ENCODE results near the gene TNK2. TPM values are rescaled to one million over a fixed set of nuclear protein-coding genes. Genes with fewer than 3 reads are reported as not detected.

TNK2 gene
- total and polyA plus RNA-seq, 2 of the 8 experiments (the other 6 are each of a cell fraction or from before 2014, with no cell fraction given), result 10.4 to 33.9 TPM

Small RNAs within 50 kb of the gene (microRNA-seq; reads per million reads assigned to microRNA genes)
- gene MIR6829 (ENCODE audit: borderline microRNAs expressed in 2 of 2, borderline number of aligned reads in 2 of 2, borderline replicate concordance in 1 of 2), result 0 reads per million in 2 experiments

Small RNAs within 50 kb of the gene (small RNA-seq; reads per million reads assigned to genes)
- gene MIR6829 (ENCODE audit: insufficient read depth) (not detected), gene RNU2-11P (ENCODE audit: insufficient read depth) (not detected)

Other genes starting within 250 kb of the TNK2 start
- 0.24 TPM in 1 of 2 replicates, not detected in the other for gene MUC20, start 187.6 kb downstream of the TNK2 start, total RNA-seq (2021; fragmentation: NEBNext Ultra II Directional; extraction: Animal tissue kit (Norgen Biotek cat#: 25700))
- 0.19 and 0.26 TPM in 2 replicates for gene MUC20, start 187.6 kb downstream of the TNK2 start, polyA plus RNA-seq (2011; rRNA removed)
- gene MUC4, start 96.6 kb downstream of the TNK2 start, total RNA-seq (2021; fragmentation: NEBNext Ultra II Directional; extraction: Animal tissue kit (Norgen Biotek cat#: 25700)), result 1.4 and 2.0 TPM in 2 replicates
- gene MUC4, start 96.6 kb downstream of the TNK2 start, polyA plus RNA-seq (2011; rRNA removed), result 0.89 and 2.0 TPM in 2 replicates
- gene TFRC, start 173.5 kb upstream of the TNK2 start, total RNA-seq (2021; fragmentation: NEBNext Ultra II Directional; extraction: Animal tissue kit (Norgen Biotek cat#: 25700)), result 146 and 161 TPM in 2 replicates
- gene TFRC, start 173.5 kb upstream of the TNK2 start, polyA plus RNA-seq (2011; rRNA removed), result 19.3 and 67.3 TPM in 2 replicates